Measurements from ENCODE around the gene STK16. TPM values are rescaled to one million over a fixed set of nuclear protein-coding genes. Genes with fewer than 3 reads are reported as not detected.

STK16 gene
- total RNA-seq, 1 experiment from 2014 or later = 22.0 TPM

- H3K9me3 ChIP-seq (ENCODE audit: low read depth, low read length, poor library complexity, severe bottlenecking) = no peaks in the 10 kb centered on the region
- peak within 1 kb of the TSS; percentile 89 for H3K27ac ChIP-seq (ENCODE audit: low read depth, low read length, poor library complexity, severe bottlenecking)
- BruUV-seq (replicated peaks) = no TSS peak
- peaks cover 6% of the 10 kb centered on the region for H3K4me1 ChIP-seq (ENCODE audit: insufficient read depth, low read length, poor library complexity, severe bottlenecking)
- ChIA-PET POLR2A (ENCODE audit: low non-redundant PET) (interaction anchor here (0.6 kb wide), 1 partner anchor 21 kb away, joined by 4 read pairs; no protein-coding TSS in a partner anchor), CTCF (no interaction called here)
- intact Hi-C loops (cut with micrococcal nuclease; ENCODE audit: unreplicated experiment) = no loop called here
- peaks cover 40% of the 10 kb centered on the region for H3K36me3 ChIP-seq (ENCODE audit: insufficient read depth, low read length, poor library complexity, severe bottlenecking)
- no peaks in the 10 kb centered on the region for H3K27me3 ChIP-seq (replicated peaks; ENCODE audit: insufficient read depth, low read depth, low read length, poor library complexity)
- peak within 1 kb of the TSS; percentile 71 for H3K4me3 ChIP-seq (ENCODE audit: low read depth, low read length, poor library complexity, severe bottlenecking)
- peak; percentile 100 for DNase-seq (ENCODE audit: low spot score)
- TF ChIP-seq CTCF (conservative IDR thresholded peaks at IDR 0.05; ENCODE audit: low read depth, low read length) = no peak
Observed at GRCh38 chr2:219229305-219230058, 15.8 kb upstream of the STK16 start, which contains the start of the genes ANKZF1 and ATG9A. ANKZF1 (plus strand) TSS chr2:219229806; CDS start chr2:219230258, 452 bp downstream. ATG9A (minus strand) TSS chr2:219229636; CDS start chr2:219228024, 1,612 bp downstream.

GRCh38 chr2:219230059-219230540, 15.2 kb upstream of the STK16 start:
- ChIA-PET POLR2A (ENCODE audit: low non-redundant PET) (no interaction called here), CTCF (no interaction called here)
- Histone ChIP-seq H3K27me3 (replicated peaks; ENCODE audit: insufficient read depth, low read depth, low read length, poor library complexity) (no peaks in the 10 kb centered on the region), H3K27ac (ENCODE audit: low read depth, low read length, poor library complexity, severe bottlenecking) (peak overlapping the region; percentile 89), H3K9me3 (ENCODE audit: low read depth, low read length, poor library complexity, severe bottlenecking) (no peaks in the 10 kb centered on the region), H3K36me3 (ENCODE audit: insufficient read depth, low read length, poor library complexity, severe bottlenecking) (peaks cover 40% of the 10 kb centered on the region), H3K4me1 (ENCODE audit: insufficient read depth, low read length, poor library complexity, severe bottlenecking) (peaks cover 6% of the 10 kb centered on the region), H3K4me3 (ENCODE audit: low read depth, low read length, poor library complexity, severe bottlenecking) (peak overlapping the region; percentile 71)
- TF ChIP-seq CTCF (conservative IDR thresholded peaks at IDR 0.05; ENCODE audit: low read depth, low read length) (no peak), EZH2 (IDR thresholded peaks at IDR 0.05; ENCODE audit: borderline replicate concordance, low read depth, low read length, poor library complexity, severe bottlenecking) (no peak)
- DNase-seq (ENCODE audit: low spot score) = no peak
- TSS peak; percentile 65 for BruUV-seq (replicated peaks)
- intact Hi-C loops (cut with micrococcal nuclease; ENCODE audit: unreplicated experiment) = no loop called here

GRCh38 chr2:219234331-219234730, 10.9 kb upstream of the STK16 start:
- Histone ChIP-seq H3K4me3 (ENCODE audit: low read depth, low read length, poor library complexity, severe bottlenecking) (no peak overlapping the region), H3K27ac (ENCODE audit: low read depth, low read length, poor library complexity, severe bottlenecking) (no peak overlapping the region), H3K27me3 (replicated peaks; ENCODE audit: insufficient read depth, low read depth, low read length, poor library complexity) (no peaks in the 10 kb centered on the region), H3K9me3 (ENCODE audit: low read depth, low read length, poor library complexity, severe bottlenecking) (no peaks in the 10 kb centered on the region), H3K36me3 (ENCODE audit: insufficient read depth, low read length, poor library complexity, severe bottlenecking) (peaks cover 47% of the 10 kb centered on the region), H3K4me1 (ENCODE audit: insufficient read depth, low read length, poor library complexity, severe bottlenecking) (peaks cover 6% of the 10 kb centered on the region)
- no TSS peak for BruUV-seq (replicated peaks)
- intact Hi-C loops (cut with micrococcal nuclease; ENCODE audit: unreplicated experiment) = no loop called here
- ChIA-PET CTCF (no interaction called here), POLR2A (ENCODE audit: low non-redundant PET) (no interaction called here)
- DNase-seq (ENCODE audit: low spot score) = no peak
- no peak for TF ChIP-seq CTCF (conservative IDR thresholded peaks at IDR 0.05; ENCODE audit: low read depth, low read length)
- TF ChIP-seq EZH2 (IDR thresholded peaks at IDR 0.05; ENCODE audit: borderline replicate concordance, low read depth, low read length, poor library complexity, severe bottlenecking) = no peak

Data from A673 (cell line).